Colonic mucosa (tissue), 4 donors: ENCODE results near the gene PLCXD3. TPM values are rescaled to one million over a fixed set of nuclear protein-coding genes. Genes with fewer than 3 reads are reported as not detected.

Source experiments
- DNase-seq: peaks from one replicate; pipeline ENCODE4 v3.0.0-alpha.2; 2020
- H3K27ac ChIP-seq: fragments of 200-600 bp; one replicate; pipeline ENCODE4 v1.8.0; 2021
- H3K27me3 ChIP-seq: fragments of 200-600 bp; one replicate; pipeline ENCODE4 v1.8.0; 2021
- H3K36me3 ChIP-seq: fragments of 200-600 bp; one replicate; pipeline ENCODE4 v1.8.0; 2021
- H3K4me1 ChIP-seq: fragments of 200-600 bp; one replicate; pipeline ENCODE4 v1.8.0; 2021; ENCODE audit warnings: mild to moderate bottlenecking
- H3K4me3 ChIP-seq: fragments of 200-600 bp; one replicate; pipeline ENCODE4 v1.8.0; 2021
- H3K9ac ChIP-seq, 2 donors: one replicate each; pipeline ENCODE4 v1.7.0; 2013; ENCODE audit warnings: control low read depth in 2 of 2, low read depth in 2 of 2, low read length in 2 of 2
- H3K9me3 ChIP-seq: fragments of 200-600 bp; one replicate; pipeline ENCODE4 v1.8.0; 2021
- CTCF ChIP-seq: fragments of 200-600 bp; IDR thresholded peaks from one replicate; pipeline ENCODE4 v1.8.0; 2022; ENCODE audit warnings: antibody characterized with exemption, mild to moderate bottlenecking
- intact Hi-C: fragments of 100-400 bp; cut with DNase I; formaldehyde crosslinking; loops from one replicate; pipeline ENCODE4 v1.14.1; 2022
- total RNA-seq, 2 donors: library from RNA; stranded (reverse); fragmentation: NEBNext Ultra II Directional in 1 of 2; extraction: Animal tissue kit (Norgen Biotek cat#: 25700) in 1 of 2; gene quantifications; one replicate each; pipeline ENCODE4 v1.2.1, GENCODE V29; 2021
- donor health status: healthy.
- donor health status: DM: no; HTN: no; CAD: no.
- donor health status: DM: no; HTN: no; CAD: no.

PLCXD3 gene
- total RNA-seq, 2 donors from 2014 or later, result 0.47 to 0.80 TPM

GRCh38 chr5:41425736-41426135, 84.7 kb downstream of the PLCXD3 start:
- Histone ChIP-seq H3K27me3 (no peaks in the 10 kb centered on the region), H3K27ac (no peak overlapping the region), H3K36me3 (no peaks in the 10 kb centered on the region), H3K9ac (no peak overlapping the region), H3K9me3 (no peaks in the 10 kb centered on the region), H3K4me3 (no peak overlapping the region), H3K4me1 (no peaks in the 10 kb centered on the region)
- no peak for DNase-seq
- intact Hi-C loops, result no loop called here
- no peak for TF ChIP-seq CTCF

- Histone ChIP-seq H3K9ac (no peak overlapping the region), H3K36me3 (no peaks in the 10 kb centered on the region), H3K4me3 (no peak overlapping the region), H3K4me1 (no peaks in the 10 kb centered on the region), H3K9me3 (no peaks in the 10 kb centered on the region), H3K27me3 (no peaks in the 10 kb centered on the region), H3K27ac (no peak overlapping the region)
- TF ChIP-seq CTCF, result no peak
- intact Hi-C loops, result no loop called here
- DNase-seq, result no peak
These were observed 89.8 kb downstream of the PLCXD3 start for GRCh38 chr5:41420492-41421067.

GRCh38 chr5:41418220-41419031, 92.0 kb downstream of the PLCXD3 start:
- no peak for DNase-seq
- intact Hi-C loops, result no loop called here
- Histone ChIP-seq H3K9ac (no peak overlapping the region), H3K27me3 (no peaks in the 10 kb centered on the region), H3K9me3 (no peaks in the 10 kb centered on the region), H3K4me3 (no peak overlapping the region), H3K36me3 (no peaks in the 10 kb centered on the region), H3K27ac (no peak overlapping the region), H3K4me1 (no peaks in the 10 kb centered on the region)
- no peak for TF ChIP-seq CTCF

GRCh38 chr5:41416336-41416735, 94.1 kb downstream of the PLCXD3 start:
- Histone ChIP-seq H3K9ac (no peak overlapping the region), H3K9me3 (no peaks in the 10 kb centered on the region), H3K27me3 (no peaks in the 10 kb centered on the region), H3K36me3 (no peaks in the 10 kb centered on the region), H3K4me3 (no peak overlapping the region), H3K27ac (no peak overlapping the region), H3K4me1 (no peaks in the 10 kb centered on the region)
- TF ChIP-seq CTCF, result no peak
- intact Hi-C loops, result no loop called here
- DNase-seq, result no peak

GRCh38 chr5:41415242-41415641, 95.2 kb downstream of the PLCXD3 start:
- no peak overlapping the region for H3K27ac ChIP-seq
- H3K36me3 ChIP-seq, result no peaks in the 10 kb centered on the region
- no peak for TF ChIP-seq CTCF
- H3K4me3 ChIP-seq, result no peak overlapping the region
- intact Hi-C loops, result no loop called here
- no peak overlapping the region for H3K9ac ChIP-seq
- no peaks in the 10 kb centered on the region for H3K27me3 ChIP-seq
- no peaks in the 10 kb centered on the region for H3K4me1 ChIP-seq
- DNase-seq, result no peak
- no peaks in the 10 kb centered on the region for H3K9me3 ChIP-seq
